Measurements from ENCODE around the gene CNOT9. TPM values are rescaled to one million over a fixed set of nuclear protein-coding genes. Genes with fewer than 3 reads are reported as not detected.

CNOT9 gene
- total RNA-seq, 1 donor from 2014 or later: 74.4 TPM

- CTCF ChIA-PET: no interaction called here
- no peaks in the 10 kb centered on the region for H3K9me3 Mint-ChIP-seq
- no peak overlapping the region for H3K4me3 Mint-ChIP-seq
- H3K27me3 Mint-ChIP-seq: no peaks in the 10 kb centered on the region
- no peak for ATAC-seq (ENCODE audit: low read depth)
- no peak overlapping the region for H3K27ac Mint-ChIP-seq
- intact Hi-C loops (cut with micrococcal nuclease): no loop called here
- H3K36me3 Mint-ChIP-seq (ENCODE audit: low read depth): peaks cover 74% of the 10 kb centered on the region
- POLR2A ChIA-PET: interaction anchor here (1.3 kb wide), 1 partner anchor 23 kb away, joined by 7 read pairs; the partner anchor contains the start of genes BCS1L and ZNF142
- no peak for DNase-seq
- H3K4me1 Mint-ChIP-seq: no peaks in the 10 kb centered on the region
- TF ChIP-seq, protein P1, sequence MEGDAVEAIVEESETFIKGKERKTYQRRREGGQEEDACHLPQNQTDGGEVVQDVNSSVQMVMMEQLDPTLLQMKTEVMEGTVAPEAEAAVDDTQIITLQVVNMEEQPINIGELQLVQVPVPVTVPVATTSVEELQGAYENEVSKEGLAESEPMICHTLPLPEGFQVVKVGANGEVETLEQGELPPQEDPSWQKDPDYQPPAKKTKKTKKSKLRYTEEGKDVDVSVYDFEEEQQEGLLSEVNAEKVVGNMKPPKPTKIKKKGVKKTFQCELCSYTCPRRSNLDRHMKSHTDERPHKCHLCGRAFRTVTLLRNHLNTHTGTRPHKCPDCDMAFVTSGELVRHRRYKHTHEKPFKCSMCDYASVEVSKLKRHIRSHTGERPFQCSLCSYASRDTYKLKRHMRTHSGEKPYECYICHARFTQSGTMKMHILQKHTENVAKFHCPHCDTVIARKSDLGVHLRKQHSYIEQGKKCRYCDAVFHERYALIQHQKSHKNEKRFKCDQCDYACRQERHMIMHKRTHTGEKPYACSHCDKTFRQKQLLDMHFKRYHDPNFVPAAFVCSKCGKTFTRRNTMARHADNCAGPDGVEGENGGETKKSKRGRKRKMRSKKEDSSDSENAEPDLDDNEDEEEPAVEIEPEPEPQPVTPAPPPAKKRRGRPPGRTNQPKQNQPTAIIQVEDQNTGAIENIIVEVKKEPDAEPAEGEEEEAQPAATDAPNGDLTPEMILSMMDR (IDR thresholded peaks at IDR 0.05): no peak
Observed at GRCh38 chr2:218635719-218636118, 67.1 kb downstream of the CNOT9 start.

DNA sequence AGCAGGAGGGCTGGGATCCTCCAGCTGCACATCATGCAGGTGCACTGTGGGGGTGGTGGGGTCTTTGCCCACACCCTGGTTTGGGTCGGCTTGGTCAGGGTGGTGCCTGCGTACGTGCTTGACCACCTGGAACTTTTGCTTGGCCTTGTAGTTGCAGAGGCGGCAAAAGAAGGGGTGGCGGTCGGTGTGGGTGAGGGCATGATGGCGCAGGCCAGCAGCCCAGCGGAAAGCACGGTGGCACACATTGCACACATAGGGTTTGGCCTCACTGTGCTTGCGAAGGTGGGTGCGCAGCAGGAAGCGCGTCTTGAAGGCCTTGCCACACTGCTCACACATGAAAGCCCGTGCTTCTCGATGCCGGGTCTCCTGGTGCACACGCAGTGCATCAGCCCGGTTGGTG lies 69.7 kb downstream of the CNOT9 start:
- no peak for DNase-seq
- ChIA-PET POLR2A (no interaction called here), CTCF (no interaction called here)
- H3K4me1 Mint-ChIP-seq: no peaks in the 10 kb centered on the region
- no peaks in the 10 kb centered on the region for H3K27me3 Mint-ChIP-seq
- no peak overlapping the region for H3K27ac Mint-ChIP-seq
- peaks cover 90% of the 10 kb centered on the region for H3K36me3 Mint-ChIP-seq (ENCODE audit: low read depth)
- H3K9me3 Mint-ChIP-seq: no peaks in the 10 kb centered on the region
- intact Hi-C loops (cut with micrococcal nuclease): no loop called here
- H3K4me3 Mint-ChIP-seq: no peak overlapping the region
- no peak for ATAC-seq (ENCODE audit: low read depth)
- TF ChIP-seq, protein P1 (IDR thresholded peaks at IDR 0.05): no peak

GRCh38 chr2:218642121-218642656 lies 73.5 kb downstream of the CNOT9 start:
- H3K36me3 Mint-ChIP-seq (ENCODE audit: low read depth): peaks cover 81% of the 10 kb centered on the region
- H3K27me3 Mint-ChIP-seq: no peaks in the 10 kb centered on the region
- no peaks in the 10 kb centered on the region for H3K4me1 Mint-ChIP-seq
- H3K4me3 Mint-ChIP-seq: no peak overlapping the region
- no peak overlapping the region for H3K27ac Mint-ChIP-seq
- ATAC-seq (ENCODE audit: low read depth): no peak
- ChIA-PET CTCF (no interaction called here), POLR2A (no interaction called here)
- TF ChIP-seq, protein P1 (IDR thresholded peaks at IDR 0.05): no peak
- no peaks in the 10 kb centered on the region for H3K9me3 Mint-ChIP-seq
- intact Hi-C loops (cut with micrococcal nuclease): no loop called here
- DNase-seq: no peak

- no peak overlapping the region for H3K27ac Mint-ChIP-seq
- CTCF ChIA-PET: no interaction called here
- DNase-seq (no peak), ATAC-seq (ENCODE audit: low read depth) (no peak)
- no peaks in the 10 kb centered on the region for H3K27me3 Mint-ChIP-seq
- POLR2A ChIA-PET: no interaction called here
- TF ChIP-seq, protein P1 (IDR thresholded peaks at IDR 0.05): no peak
- H3K9me3 Mint-ChIP-seq: no peaks in the 10 kb centered on the region
- peaks cover 80% of the 10 kb centered on the region for H3K36me3 Mint-ChIP-seq (ENCODE audit: low read depth)
- H3K4me3 Mint-ChIP-seq: no peak overlapping the region
- intact Hi-C loops (cut with micrococcal nuclease): no loop called here
- H3K4me1 Mint-ChIP-seq: no peaks in the 10 kb centered on the region
Observed at GRCh38 chr2:218642786-218643185, 74.1 kb downstream of the CNOT9 start.

GRCh38 chr2:218643751-218644310 lies 75.2 kb downstream of the CNOT9 start:
- Mint-ChIP-seq H3K4me1 (no peaks in the 10 kb centered on the region), H3K9me3 (no peaks in the 10 kb centered on the region), H3K27me3 (no peaks in the 10 kb centered on the region), H3K4me3 (no peak overlapping the region), H3K27ac (no peak overlapping the region), H3K36me3 (ENCODE audit: low read depth) (peaks cover 80% of the 10 kb centered on the region)
- no peak for DNase-seq
- ChIA-PET CTCF (no interaction called here), POLR2A (no interaction called here)
- TF ChIP-seq, protein P1 (IDR thresholded peaks at IDR 0.05): no peak
- ATAC-seq (ENCODE audit: low read depth): no peak
- intact Hi-C loops (cut with micrococcal nuclease): no loop called here

Data from activated B cell treated with CpG ODN at 0.5 μM for 24 hours (primary cell).